GM19324 (cell line): ENCODE results near the gene RBMS3.

ENCODE experiments used
- ATAC-seq: cut with Tn5 transposase; IDR thresholded peaks from one replicate; pipeline ENCODE4 v1.9.1; 2021; ENCODE audit warnings: mild to moderate bottlenecking, moderate library complexity; ENCODE audit not compliant: unreplicated experiment, low FRiP score

Gene RBMS3

DNA sequence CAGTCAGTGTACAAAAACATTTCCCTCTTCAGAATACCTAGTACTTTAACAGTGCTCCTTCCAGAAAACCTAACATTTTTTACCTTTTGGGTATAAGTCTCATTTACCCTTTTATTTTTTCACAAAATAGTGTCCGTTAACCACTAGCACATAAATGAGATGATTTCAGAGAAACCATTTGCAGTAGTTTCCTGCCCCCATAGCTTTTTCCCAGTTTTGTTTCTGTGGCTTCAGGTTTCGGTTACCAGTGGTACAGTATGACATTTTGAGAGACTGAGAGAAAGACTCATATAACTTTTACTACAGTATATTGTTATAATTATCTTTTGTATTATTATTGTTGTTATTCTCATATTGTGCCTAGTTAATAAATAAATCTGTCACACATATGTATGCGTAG is 6.2 kb upstream of the RBMS3 start:
- ATAC-seq: no peak

DNA sequence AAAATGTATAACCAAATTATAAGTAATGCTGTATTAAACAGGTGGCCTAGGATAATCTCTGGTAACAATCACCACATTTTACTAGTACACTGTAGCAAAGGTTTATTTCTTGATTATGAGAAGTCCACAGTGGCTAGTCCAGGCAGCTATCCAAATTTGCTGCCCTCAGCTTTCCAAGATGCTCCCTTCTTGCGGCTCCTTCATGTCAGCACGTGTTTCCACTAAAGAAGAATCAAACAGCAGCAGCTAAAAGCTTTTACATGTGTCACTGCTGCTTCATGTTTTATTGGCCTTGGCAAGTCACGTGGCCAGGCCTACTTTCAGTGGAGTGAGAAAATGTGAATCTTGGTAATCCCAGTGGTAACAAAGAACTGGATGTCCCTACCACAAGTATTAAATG is 5.6 kb upstream of the RBMS3 start:
- no peak for ATAC-seq

DNA sequence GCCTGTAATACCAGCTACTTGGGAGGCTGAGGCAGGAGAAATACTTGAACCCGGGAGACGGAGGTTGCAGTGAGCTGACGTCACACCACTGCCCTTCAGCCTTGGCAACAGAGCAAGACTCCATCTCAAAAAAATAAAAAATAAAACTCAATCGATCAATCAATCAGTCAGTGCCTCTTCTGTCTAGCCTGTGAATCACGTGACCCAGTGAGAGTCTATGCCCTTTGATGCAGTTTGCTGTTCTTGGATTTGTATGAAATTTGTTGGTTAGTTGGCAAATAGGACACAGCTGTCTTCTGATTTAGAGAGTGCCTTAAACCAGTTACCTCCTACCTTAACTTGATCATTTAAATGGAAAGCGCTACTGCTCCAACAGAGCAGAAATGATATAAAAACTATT is 3.6 kb upstream of the RBMS3 start:
- no peak for ATAC-seq

- no peak for ATAC-seq
Measured at GRCh38 chr3:29279286-29279685, 1.6 kb upstream of the RBMS3 start.

GRCh38 chr3:29279806-29280205 is 1.1 kb upstream of the RBMS3 start:
- no peak for ATAC-seq

GRCh38 chr3:29281094-29281343 is 148 bp downstream of the RBMS3 start:
- ATAC-seq: no peak

DNA sequence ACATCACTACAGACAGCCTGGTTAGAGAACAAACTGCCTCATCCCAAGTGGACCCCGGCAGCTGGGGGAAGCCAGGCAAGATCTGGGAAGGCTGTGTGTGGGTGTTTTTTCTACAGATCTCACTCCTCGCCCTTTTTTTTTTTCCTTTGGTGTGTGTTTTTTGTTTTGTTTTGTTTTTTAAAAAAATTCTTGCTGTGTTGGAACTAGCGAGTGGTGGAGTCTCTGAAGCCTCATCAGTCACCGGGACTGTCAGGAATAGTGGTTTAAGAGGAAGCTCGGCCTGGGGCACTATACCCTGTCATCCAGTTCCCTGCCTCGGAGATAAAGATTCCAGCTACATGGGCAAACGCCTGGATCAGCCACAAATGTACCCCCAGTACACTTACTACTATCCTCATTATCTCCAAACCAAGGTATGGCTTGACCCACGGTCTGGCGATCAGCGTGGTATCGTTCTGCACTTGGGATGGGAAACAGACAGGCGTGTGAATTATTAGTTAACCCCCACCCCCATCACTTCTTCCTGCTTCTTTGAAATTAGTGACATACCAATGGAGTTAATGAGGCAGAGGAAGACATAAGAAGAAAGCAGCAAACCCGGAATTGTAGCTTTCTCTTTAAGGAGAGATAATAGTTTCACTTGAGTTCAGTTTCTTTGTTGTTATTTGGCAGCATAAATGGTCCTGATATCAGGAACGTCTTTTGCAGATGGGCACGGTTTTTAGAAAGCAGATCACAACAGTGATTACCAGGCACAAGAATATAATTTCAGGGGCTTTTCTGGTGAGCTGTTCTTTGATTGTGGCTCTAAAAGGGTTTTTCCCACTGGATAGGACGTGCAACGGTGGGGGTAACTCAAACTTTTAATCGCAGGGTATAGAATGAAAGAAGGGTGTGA is 722 bp downstream of the RBMS3 start:
- no peak for ATAC-seq

- no peak for ATAC-seq
Measured at GRCh38 chr3:29282427-29283230, 1.8 kb downstream of the RBMS3 start.

GRCh38 chr3:29283231-29284119 is 2.6 kb downstream of the RBMS3 start:
- no peak for ATAC-seq

DNA sequence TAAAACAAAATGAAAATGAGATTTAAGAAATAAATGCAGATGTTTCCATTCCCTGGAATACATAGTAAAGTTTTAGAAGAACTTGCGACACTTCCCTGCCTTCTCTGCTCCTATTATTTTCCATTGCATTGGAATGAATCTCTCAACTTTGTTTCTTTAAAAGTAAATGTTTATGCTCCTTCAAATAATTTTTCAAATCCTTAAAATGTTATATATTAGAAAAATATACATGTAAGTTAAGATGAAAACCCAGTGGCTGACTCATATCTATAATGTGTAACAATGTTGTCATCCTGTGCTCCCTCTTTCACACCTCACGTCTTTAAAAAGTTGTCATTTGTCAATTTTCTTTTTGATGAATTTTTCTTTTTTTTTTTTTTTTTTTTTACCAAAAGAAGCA is 3.6 kb downstream of the RBMS3 start:
- ATAC-seq: no peak

- no peak for ATAC-seq
Measured at GRCh38 chr3:29285471-29286071, 4.7 kb downstream of the RBMS3 start.

- ATAC-seq: no peak
Measured at GRCh38 chr3:29286478-29287240, 5.8 kb downstream of the RBMS3 start.

GRCh38 chr3:29290596-29290995 is 9.7 kb downstream of the RBMS3 start:
- no peak for ATAC-seq

DNA sequence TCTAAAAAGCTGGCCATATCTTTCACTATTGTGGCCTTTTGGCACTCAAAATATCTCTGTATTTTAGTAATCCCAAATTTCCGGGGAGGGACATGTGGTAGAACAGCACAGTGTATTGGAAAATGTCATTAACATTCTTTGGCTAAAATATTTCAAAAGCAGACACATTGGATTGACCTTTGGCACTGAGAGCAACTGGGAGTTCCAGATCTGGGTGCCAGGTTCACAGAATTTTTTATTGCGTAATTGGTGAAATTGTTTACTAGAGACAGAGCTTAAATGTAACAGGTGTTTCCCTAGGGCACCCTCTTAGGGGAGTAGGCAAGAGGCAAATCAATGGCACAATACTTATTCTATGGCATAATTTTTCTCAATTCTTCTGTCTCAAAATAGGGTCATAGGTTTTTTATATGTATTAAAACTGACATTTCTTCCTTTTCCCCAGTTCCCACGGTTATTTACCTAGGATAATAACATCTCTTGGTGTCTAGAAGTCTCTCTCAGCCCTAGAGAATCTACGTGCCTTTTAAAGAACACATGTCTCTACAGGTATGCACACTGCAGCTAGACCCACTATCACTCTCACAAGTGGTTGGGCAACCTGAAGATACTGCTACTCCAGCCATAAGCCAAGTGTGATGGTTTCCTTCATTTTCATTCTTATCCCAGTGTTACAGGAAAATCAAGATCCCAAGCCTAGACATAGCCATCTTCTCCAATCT is 10.6 kb downstream of the RBMS3 start:
- ATAC-seq: no peak

DNA sequence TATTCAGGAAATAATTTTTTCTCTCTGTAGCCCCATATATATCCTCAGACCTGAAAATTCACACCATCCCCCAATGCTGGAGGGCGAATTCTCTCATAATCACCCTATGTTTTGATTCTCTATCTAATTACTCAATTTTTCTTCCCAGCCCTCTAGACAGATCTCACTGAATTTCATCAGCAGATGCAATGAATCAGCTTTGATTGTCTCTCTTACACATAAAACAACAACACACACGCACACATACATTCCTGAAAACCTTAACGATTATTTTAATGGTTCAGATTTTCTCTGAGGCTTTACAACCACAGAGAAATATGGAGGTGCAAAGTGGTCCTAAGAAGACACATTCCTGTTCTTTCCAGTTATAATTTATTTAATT is 11.1 kb downstream of the RBMS3 start:
- no peak for ATAC-seq

GRCh38 chr3:29293421-29293820 is 12.6 kb downstream of the RBMS3 start:
- no peak for ATAC-seq

GRCh38 chr3:29297998-29298397 is 17.1 kb downstream of the RBMS3 start:
- no peak for ATAC-seq

DNA sequence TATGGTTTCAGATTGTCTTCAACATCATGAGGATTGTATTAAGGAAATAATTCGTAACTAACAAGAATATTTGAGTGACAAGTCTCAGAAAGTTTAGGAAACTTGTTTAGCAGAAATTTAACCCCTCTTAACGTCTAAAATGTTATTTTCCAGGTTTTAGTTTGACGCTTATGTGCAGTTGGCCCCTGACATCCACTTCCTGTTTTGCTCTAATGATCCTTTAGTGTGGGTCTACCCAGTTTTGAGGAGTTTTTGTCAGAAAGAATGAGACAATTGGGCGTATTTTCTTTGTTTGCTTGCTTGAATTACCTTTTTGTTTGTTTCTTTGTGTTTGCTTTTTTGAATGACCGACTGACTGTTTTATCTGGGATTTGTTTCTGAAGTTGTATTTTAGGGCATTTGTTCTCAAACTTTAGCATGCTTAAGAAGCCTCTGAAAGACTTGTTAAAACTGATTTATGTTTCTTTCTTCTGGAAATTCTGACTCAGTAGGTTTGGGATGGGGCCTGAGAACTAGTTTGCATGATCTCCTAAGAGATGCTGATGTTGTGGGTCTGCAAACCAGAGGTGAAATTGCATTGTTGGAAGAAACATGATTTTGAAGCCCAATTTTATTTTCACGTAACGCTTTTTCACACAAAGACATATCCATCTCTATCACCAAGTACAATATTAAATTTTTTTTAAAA is 20.6 kb downstream of the RBMS3 start:
- ATAC-seq: no peak

- no peak for ATAC-seq
Measured at GRCh38 chr3:29302619-29303018, 21.7 kb downstream of the RBMS3 start.
